MG63 (cell line): ENCODE results near the gene ASPHD2. TPM values are rescaled to one million over a fixed set of nuclear protein-coding genes. Genes with fewer than 3 reads are reported as not detected.
"Not testable (repeated sequence)": the region's sequence is repeated elsewhere in the genome, so short reads cannot be mapped to it uniquely, and the experiment has no call there.

Source experiments
- DNase-seq: peaks from one replicate; pipeline ENCODE4 v3.0.0-alpha.2; 2020
- H3K27me3 ChIP-seq: fragments of 250-450 bp; sonication (Bioruptor Pico); 2 replicates; pipeline ENCODE4 v1.5.1; 2020; ENCODE audit warnings: mild to moderate bottlenecking, moderate library complexity
- H3K36me3 ChIP-seq: fragments of 250-450 bp; sonication (Bioruptor Pico); 2 replicates; pipeline ENCODE4 v1.5.1; 2020; ENCODE audit warnings: mild to moderate bottlenecking, moderate library complexity
- H3K4me3 ChIP-seq: fragments of 250-450 bp; sonication (Bioruptor Pico); 2 replicates; pipeline ENCODE4 v1.5.1; 2020; ENCODE audit warnings: mild to moderate bottlenecking, moderate library complexity
- H3K9me3 ChIP-seq: fragments of 250-450 bp; sonication (Bioruptor Pico); 2 replicates; pipeline ENCODE4 v1.5.1; 2020; ENCODE audit warnings: mild to moderate bottlenecking, moderate library complexity
- total RNA-seq: library from RNA; depleted of rRNA; stranded (reverse); fragments of >200 nt; shearing (Covaris generic); gene quantifications from 2 replicates; pipeline ENCODE4 v1.2.3, GENCODE V29; 2014; ENCODE audit warnings: low replicate concordance

Gene ASPHD2
- total RNA-seq, 1 experiment from 2014 or later: 3.4 TPM

- no peak for DNase-seq
- Histone ChIP-seq H3K9me3 (no peaks in the 10 kb centered on the region), H3K27me3 (no peaks in the 10 kb centered on the region), H3K36me3 (no peaks in the 10 kb centered on the region), H3K4me3 (no peak overlapping the region)
Measured at GRCh38 chr22:26436903-26437515, 7.9 kb downstream of the ASPHD2 start.

- H3K9me3 ChIP-seq: no peaks in the 10 kb centered on the region
- no peaks in the 10 kb centered on the region for H3K36me3 ChIP-seq
- H3K4me3 ChIP-seq: no peak overlapping the region
- DNase-seq: no peak
- H3K27me3 ChIP-seq: no peaks in the 10 kb centered on the region
Measured at GRCh38 chr22:26437694-26438392, 8.8 kb downstream of the ASPHD2 start.

DNA sequence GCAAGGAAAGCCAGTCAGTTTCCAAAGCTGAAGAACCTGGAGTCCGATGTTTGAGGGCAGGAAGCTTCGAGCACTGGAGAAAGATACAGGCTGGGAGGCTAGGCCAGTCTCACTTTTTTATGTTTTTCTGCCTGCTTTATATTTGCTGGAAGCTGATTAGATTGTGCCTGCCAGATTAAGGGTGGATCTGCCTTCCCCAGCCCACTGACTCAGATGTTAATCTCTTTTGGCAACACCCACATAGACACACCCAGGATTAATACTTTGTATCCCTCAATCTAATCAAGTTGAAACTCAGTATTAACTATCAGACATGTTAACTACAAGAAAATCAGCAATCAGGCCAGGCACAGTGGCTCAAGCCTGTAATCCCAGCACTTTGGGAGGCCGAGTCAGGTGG is 9.7 kb downstream of the ASPHD2 start:
- H3K36me3 ChIP-seq, H3K27me3 ChIP-seq, H3K9me3 ChIP-seq, H3K4me3 ChIP-seq: not testable (repeated sequence)
- peak; percentile 31 for DNase-seq

DNA sequence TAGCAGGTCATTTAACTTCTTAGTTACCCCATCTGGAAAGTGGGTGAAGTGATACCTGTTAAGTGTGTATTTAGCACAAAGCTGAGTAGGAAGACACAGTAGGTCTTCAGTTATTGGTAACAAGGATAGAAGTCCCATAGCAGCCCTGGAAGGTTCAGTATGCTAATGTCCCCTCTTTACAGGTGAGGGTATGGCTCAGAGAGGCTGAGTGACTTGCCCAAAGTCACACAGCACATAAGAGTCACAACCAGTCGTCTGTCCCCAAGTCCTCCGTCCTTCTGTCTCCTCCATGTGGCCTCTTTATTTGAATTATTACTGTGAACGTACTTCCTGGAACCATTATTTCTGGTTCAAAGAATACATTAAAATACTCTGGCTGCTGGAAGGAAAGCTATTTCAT is 10.5 kb downstream of the ASPHD2 start:
- no peak for DNase-seq
- no peaks in the 10 kb centered on the region for H3K9me3 ChIP-seq
- H3K4me3 ChIP-seq: no peak overlapping the region
- no peaks in the 10 kb centered on the region for H3K27me3 ChIP-seq
- H3K36me3 ChIP-seq: no peaks in the 10 kb centered on the region

DNA sequence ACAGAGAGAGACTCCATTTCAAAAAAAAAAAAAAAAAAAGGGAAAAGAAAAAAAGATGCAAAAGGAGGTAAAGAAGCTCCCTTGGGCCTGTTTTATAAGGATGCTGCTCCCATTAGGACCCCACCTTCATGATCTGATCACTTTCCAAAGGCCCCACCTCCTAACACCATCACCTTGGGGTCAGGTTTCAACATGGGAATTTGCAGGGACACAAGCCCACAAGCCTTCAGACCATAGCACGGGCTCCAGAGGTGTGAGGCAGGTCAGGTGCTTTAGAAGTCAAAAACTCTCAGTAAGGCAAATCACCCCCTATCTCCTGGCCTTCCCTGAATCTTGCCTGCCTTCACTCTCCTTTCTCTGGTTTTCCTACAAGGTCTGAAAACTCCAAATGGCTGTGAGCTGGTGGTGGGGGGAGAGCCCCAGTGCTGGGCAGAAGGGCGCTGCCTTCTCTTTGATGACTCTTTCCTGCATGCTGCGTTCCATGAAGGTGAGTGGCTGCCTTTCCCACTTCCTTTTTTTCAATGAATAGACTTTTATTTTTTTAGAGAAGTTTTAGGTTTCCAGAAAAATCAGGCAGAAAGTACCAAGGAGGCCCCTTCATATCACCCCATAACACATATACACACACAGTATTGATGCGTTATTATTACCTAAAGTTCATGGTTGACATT is 13.2 kb downstream of the ASPHD2 start:
- Histone ChIP-seq H3K4me3 (no peak overlapping the region), H3K9me3 (no peaks in the 10 kb centered on the region), H3K36me3 (no peaks in the 10 kb centered on the region), H3K27me3 (no peaks in the 10 kb centered on the region)
- DNase-seq: no peak

DNA sequence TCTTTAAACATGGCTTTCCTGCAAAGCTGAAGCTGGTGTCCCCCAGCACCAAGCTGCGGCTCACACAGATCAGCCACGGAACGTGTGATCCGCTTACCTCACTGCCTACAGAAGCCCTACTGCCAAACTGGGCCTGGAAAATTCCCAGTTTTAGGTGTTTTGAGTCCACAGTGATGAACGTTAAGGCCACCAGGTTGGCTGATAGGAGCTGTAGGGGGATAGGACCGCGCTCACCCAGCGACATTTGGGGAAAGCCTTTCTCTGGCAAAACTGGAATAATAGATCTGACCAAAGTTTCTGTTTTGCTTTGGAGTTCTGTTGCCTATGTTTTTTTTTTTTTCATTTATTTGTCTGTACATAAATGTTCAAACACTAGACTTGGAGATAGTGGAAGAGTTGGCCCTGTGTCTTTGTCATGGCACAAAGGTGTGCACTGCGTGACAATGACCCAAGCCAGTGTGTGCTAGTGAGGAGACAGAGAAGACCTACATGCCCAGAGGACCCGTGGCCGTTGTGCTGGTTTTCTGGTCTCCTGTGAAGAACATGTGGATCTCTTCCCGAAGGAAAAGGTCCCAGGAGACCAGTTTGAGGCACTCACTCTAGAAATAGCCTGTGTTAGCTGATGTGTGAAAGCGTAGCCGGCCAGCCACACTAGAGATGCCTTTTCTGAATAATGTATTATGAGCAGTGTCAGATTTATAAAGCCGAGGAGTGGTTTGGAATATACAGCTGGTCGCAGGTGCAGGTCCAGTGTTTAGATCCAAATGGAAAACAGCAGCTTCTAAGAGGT is 15.0 kb downstream of the ASPHD2 start:
- H3K4me3 ChIP-seq: no peak overlapping the region
- H3K36me3 ChIP-seq: no peaks in the 10 kb centered on the region
- no peaks in the 10 kb centered on the region for H3K9me3 ChIP-seq
- DNase-seq: no peak
- H3K27me3 ChIP-seq: no peaks in the 10 kb centered on the region

DNA sequence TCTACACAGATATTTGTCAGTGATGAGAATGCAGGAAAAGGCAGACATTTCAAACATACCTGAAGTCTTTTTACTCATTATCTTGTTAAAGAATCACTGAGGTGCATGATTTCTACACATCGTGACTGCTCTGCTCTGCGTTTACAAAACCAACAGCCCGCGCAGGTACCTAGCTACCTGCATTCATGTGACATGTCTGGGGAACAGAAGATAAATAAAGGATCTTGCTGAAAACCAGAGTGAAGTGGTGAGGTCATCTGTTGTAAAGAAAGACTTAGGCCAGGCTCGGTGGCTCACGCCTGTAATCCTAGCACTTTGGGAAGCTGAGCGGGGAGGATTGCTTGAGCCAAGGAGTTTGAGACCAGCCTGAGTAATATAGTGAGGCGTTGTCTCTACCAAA is 15.7 kb downstream of the ASPHD2 start:
- no peak for DNase-seq
- no peak overlapping the region for H3K4me3 ChIP-seq
- H3K27me3 ChIP-seq: no peaks in the 10 kb centered on the region
- no peaks in the 10 kb centered on the region for H3K36me3 ChIP-seq
- H3K9me3 ChIP-seq: no peaks in the 10 kb centered on the region

DNA sequence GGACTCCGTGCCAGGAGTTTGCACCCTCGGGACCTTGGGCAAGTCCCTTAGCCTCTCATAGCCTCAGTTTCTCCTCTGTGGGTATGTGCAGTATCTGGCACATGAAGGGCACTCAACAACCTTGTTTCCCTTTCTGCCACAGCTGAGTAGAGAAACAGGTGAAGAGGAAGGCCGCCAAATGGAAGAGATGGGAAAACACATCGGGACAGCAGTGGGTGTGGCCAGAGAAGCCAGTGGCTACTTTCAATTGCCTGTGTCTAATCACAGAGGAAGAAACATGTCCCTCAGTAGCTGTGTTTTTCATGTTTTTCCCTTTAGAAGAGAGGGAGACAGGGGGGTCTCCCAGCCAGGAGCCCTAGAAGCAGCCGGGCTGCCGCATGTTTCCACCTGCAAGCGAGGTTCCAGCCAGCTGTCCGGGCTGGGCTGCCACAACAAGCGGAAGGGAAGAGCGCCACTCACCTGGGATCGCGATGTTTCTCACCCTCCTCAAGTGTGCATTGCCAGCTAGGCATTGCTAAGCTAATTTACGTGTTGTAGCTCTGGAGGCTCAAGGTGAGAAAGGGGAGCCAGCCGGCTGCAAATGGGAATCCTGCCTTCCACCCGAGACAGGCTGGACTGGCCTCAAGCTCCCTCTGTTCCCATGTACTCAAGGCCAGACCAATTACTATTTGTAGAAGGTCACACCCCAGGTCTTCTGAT is 16.7 kb downstream of the ASPHD2 start:
- Histone ChIP-seq H3K36me3 (no peaks in the 10 kb centered on the region), H3K9me3 (no peaks in the 10 kb centered on the region), H3K4me3 (no peak overlapping the region), H3K27me3 (no peaks in the 10 kb centered on the region)
- no peak for DNase-seq

DNA sequence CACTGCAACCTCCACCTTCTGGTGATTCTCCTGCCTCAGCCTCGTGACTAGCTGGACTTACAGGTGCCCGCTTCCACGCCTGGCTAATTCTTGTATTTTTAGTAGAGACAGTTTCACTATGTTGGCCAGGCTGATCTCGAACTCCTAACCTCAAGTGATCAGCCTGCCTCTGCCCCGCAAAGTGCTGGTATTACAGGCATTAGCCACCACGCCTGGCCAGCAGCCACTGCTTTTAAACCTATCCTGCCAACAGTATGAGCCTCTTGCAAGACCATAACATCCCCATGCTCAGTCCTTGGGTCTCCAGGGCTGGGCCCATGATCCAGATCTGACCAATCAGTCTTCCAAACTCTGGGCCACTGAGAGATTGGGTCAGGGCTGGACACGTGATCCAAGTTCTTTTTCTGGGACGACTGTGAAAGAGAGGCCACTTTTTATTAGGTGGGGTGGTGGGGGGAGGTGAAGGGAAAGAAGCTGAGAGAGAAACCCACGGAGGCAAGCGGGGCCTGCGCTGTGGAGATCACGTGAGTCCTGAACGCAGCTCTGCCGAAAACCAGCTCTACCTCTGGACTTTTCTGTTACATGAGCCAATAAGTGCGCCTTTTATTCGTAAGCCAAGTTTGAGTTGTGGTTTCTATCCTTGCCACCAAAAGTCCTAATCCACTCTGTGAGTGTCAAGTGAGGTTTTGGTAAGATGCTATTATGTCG is 17.9 kb downstream of the ASPHD2 start:
- DNase-seq: no peak
- Histone ChIP-seq H3K27me3 (no peaks in the 10 kb centered on the region), H3K4me3 (no peak overlapping the region), H3K36me3 (no peaks in the 10 kb centered on the region), H3K9me3 (no peaks in the 10 kb centered on the region)

DNA sequence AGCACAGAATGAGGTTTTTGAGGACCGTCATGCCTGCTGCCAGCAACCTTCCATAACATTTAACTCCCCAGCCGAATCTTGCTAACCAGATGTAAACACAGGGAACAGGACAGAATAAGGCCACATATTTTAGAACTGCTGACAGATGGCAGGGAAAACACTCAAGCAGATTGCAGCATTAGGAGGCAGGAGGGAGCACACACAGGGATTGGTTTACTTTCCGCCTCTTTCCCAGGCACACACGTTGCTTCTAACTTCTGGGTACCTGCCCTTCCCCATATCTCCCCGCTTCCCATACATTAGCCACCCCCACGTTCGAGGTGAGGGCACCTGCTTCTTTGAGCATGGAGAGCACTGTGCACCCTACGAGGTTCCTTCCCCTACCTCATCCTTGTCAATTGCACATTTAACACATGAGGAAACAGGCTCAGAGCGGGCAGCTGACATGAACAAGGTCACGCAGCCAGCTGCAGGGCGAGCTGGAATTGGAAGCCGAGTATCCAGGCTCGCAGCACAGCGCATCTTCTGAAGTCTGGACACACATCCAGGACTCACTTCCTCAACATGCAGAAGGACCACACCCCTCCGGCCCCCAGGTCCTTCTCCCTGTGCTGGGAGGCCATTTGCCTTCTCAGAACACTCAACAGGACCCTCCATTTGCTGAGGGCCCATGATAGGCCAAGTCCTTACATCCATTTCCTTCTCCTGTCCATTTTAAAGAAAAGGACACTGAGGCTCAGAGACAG is 18.7 kb downstream of the ASPHD2 start:
- DNase-seq: no peak
- no peaks in the 10 kb centered on the region for H3K9me3 ChIP-seq
- no peaks in the 10 kb centered on the region for H3K36me3 ChIP-seq
- no peaks in the 10 kb centered on the region for H3K27me3 ChIP-seq
- no peak overlapping the region for H3K4me3 ChIP-seq

DNA sequence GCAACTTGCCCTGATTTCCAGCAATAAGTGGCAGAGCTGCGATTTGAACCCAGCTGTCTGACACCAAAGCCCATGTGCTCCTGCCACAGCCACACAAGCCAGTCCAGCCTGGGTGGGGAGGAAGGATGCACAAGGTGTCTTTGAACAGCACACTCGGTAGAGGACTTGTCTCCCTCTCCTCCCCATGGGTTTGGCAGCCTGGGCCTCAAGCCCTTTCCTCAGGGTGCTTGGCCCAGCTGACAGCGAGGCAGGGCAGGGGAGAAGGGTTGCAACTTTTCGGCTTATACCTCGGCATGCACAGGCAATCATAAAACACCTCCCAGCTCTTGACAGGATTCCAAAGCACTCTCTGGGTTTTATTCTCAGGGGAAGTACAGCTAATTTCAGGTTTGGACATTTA is 19.3 kb downstream of the ASPHD2 start:
- Histone ChIP-seq H3K9me3 (no peaks in the 10 kb centered on the region), H3K36me3 (no peaks in the 10 kb centered on the region; the same call in 1 of the 2 replicates), H3K4me3 (no peak overlapping the region), H3K27me3 (no peaks in the 10 kb centered on the region)
- no peak for DNase-seq

DNA sequence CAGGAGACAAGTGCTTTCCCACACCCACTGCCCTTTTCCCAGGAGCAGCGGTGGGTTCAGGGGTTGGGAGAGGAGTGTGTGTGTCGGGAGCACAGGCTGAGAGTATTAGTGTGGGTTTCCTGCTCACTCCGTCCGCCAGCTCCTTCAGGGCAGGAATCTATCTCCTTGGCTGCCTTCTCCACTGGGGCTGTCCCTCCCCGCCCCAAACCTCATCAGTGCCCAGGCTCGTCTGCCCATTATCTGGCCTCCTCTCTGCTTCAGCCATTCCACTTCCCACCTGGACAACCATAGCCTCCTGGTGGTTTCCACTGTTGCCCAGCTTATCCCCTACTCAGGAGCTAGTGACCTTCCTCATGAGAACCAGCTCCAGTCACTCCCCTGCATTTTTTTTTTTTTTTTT is 19.9 kb downstream of the ASPHD2 start:
- H3K36me3 ChIP-seq: peaks cover under 1% of the 10 kb centered on the region
- no peak overlapping the region for H3K4me3 ChIP-seq
- H3K27me3 ChIP-seq: no peaks in the 10 kb centered on the region
- H3K9me3 ChIP-seq: no peaks in the 10 kb centered on the region
- DNase-seq: no peak

GRCh38 chr22:26450453-26451185 is 21.6 kb downstream of the ASPHD2 start:
- no peak for DNase-seq
- no peak overlapping the region for H3K4me3 ChIP-seq
- no peaks in the 10 kb centered on the region for H3K9me3 ChIP-seq
- peaks cover 3% of the 10 kb centered on the region for H3K36me3 ChIP-seq
- no peaks in the 10 kb centered on the region for H3K27me3 ChIP-seq

GRCh38 chr22:26452236-26453016 is 23.4 kb downstream of the ASPHD2 start:
- no peaks in the 10 kb centered on the region for H3K27me3 ChIP-seq
- no peaks in the 10 kb centered on the region for H3K9me3 ChIP-seq
- H3K36me3 ChIP-seq: peaks cover 8% of the 10 kb centered on the region
- no peak for DNase-seq
- no peak overlapping the region for H3K4me3 ChIP-seq
